Measurements from ENCODE around the gene PPIE.
"Not testable (repeated sequence)": the region's sequence is repeated elsewhere in the genome, so short reads cannot be mapped to it uniquely, and the experiment has no call there.

PPIE gene

DNA sequence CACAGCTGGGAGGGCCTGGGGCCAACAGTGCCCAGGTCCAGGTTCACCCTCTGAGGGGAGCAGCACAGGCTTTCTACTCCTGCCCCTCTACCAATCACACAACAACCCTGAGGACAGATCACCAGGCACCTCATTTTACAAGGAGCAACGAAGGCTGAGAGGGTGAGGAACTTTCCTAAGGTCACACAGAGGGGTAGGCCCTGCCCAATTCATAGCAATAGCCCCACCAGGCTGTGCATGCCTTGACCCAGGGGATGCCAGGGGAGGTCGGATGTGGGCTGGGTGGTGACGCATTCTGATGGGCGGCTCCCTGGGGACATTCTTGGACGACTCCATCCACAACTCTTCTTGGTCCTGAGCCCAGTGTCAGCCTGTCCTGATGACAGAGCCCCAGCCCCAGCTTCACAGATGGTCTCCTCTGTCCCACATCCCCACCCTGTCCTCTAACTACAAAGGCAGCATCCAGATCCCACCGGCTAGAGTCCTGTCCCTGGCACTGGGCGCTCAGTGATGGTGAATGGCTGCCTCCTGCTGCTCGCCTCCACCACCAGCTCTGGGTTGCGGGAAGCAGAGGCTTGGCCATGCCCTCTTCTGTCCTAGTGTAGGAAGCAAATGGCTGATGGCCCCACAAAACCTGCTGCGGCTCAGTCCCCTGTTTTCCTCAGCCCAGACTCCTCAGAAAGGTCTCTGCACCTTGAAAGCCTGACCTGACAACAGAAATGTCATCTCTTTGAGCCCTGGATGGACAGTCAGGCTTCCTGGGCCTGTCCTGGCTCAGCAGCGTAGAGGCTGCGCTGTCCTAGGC, 47.8 kb downstream of the PPIE start:
- peaks cover 81% of the 10 kb centered on the region for H3K27me3 ChIP-seq (ENCODE audit: insufficient read depth, low read length)
- not testable (repeated sequence) for H3K9ac ChIP-seq (ENCODE audit: low read depth, low read length); H3K27ac ChIP-seq (ENCODE audit: low read length)

DNA sequence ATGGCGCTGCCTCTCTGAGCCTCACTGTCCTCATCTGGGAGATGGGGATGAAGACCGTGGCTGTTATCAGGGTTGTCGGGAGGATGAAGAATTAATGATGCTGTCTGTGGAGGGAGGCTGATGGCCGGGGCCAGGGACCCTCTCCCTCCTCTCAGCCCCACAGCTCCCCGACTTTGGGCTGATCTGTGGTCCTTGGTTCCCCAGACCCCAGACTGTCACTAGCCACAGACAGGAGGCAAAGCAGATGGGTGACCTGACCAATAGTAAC, 48.4 kb downstream of the PPIE start:
- H3K36me3 ChIP-seq (ENCODE audit: insufficient read depth, low read depth, low read length); H3K9me3 ChIP-seq (ENCODE audit: insufficient read depth, low read depth, low read length); H3K4me1 ChIP-seq (ENCODE audit: insufficient read depth, low read length); H3K9ac ChIP-seq (ENCODE audit: low read depth, low read length); H3K27ac ChIP-seq (ENCODE audit: low read length); H3K4me3 ChIP-seq (ENCODE audit: low read length): not testable (repeated sequence)
- H3K27me3 ChIP-seq (ENCODE audit: insufficient read depth, low read length): peaks cover 80% of the 10 kb centered on the region

More for the DNA sequence above, 47.8 kb downstream of the PPIE start:
- H3K4me1 ChIP-seq (ENCODE audit: insufficient read depth, low read length); H3K36me3 ChIP-seq (ENCODE audit: insufficient read depth, low read depth, low read length); H3K9me3 ChIP-seq (ENCODE audit: insufficient read depth, low read depth, low read length); H3K4me3 ChIP-seq (ENCODE audit: low read length): not testable (repeated sequence)

DNA sequence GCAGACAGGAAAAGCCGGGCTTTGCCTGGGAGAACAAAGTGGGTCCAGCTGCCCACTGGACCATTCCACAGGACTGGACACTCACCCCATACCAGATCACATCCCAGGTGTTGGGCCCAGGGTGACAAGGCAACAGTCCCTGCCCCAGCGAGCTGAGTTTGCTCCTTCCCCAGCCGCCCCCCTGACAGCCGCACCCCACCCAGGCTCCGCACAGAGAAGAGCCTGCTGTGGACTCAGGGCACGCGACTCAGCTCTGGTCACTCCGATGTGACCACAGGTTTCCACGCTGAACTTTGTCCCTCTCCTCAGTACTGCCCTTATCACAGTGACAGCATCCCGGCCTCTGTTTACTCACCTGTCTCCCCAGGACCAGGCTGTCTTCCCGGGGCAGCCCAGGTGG, 48.8 kb downstream of the PPIE start:
- Histone ChIP-seq H3K4me1 (ENCODE audit: insufficient read depth, low read length) (no peaks in the 10 kb centered on the region), H3K36me3 (ENCODE audit: insufficient read depth, low read depth, low read length) (no peaks in the 10 kb centered on the region), H3K27ac (ENCODE audit: low read length) (no peak overlapping the region), H3K9ac (ENCODE audit: low read depth, low read length) (no peak overlapping the region), H3K27me3 (ENCODE audit: insufficient read depth, low read length) (peaks cover 81% of the 10 kb centered on the region), H3K9me3 (ENCODE audit: insufficient read depth, low read depth, low read length) (no peaks in the 10 kb centered on the region), H3K4me3 (ENCODE audit: low read length) (no peak overlapping the region)

DNA sequence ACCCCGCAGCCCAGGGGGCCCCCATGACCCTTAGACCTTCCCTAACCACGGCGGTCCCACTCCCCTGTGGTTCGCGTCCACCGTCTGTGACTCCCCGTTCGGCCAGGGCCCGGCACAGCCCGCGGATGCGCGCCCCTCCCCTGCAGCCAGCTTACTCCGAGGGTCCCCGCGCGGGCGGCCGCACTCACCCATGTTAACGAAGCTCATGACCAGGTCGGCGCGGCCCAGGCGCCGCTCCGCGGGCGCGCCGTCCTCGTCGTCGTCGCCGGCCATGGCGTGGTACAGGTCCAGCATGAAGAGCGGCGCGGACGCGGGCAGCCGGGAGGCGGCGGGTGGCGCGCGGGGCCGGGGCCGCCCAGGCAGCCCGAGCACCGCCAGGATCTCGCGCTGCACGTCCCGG, 49.3 kb downstream of the PPIE start:
- H3K9me3 ChIP-seq (ENCODE audit: insufficient read depth, low read depth, low read length); H3K4me3 ChIP-seq (ENCODE audit: low read length); H3K36me3 ChIP-seq (ENCODE audit: insufficient read depth, low read depth, low read length); H3K27ac ChIP-seq (ENCODE audit: low read length); H3K9ac ChIP-seq (ENCODE audit: low read depth, low read length); H3K4me1 ChIP-seq (ENCODE audit: insufficient read depth, low read length): not testable (repeated sequence)
- H3K27me3 ChIP-seq (ENCODE audit: insufficient read depth, low read length): peaks cover 81% of the 10 kb centered on the region

DNA sequence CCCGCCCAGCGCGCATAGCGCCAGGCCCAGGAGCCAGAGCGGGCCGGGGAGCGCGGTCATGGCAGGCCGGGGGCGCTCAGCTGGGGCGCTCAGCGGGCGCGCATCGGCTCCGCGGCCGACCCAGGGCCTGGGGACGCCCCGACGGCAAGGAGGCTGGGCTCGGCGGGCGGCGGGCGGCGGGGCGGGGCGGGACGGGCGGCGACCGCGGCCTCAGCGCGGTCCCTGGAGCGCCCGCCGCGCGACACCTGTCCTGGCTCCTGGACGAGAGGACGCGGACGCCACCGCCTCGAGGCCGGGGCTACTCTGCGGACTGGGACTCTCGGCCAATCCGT, 49.7 kb downstream of the PPIE start:
- H3K27me3 ChIP-seq (ENCODE audit: insufficient read depth, low read length): peaks cover 81% of the 10 kb centered on the region
- no peak overlapping the region for H3K9ac ChIP-seq (ENCODE audit: low read depth, low read length)
- H3K36me3 ChIP-seq (ENCODE audit: insufficient read depth, low read depth, low read length): no peaks in the 10 kb centered on the region
- no peaks in the 10 kb centered on the region for H3K9me3 ChIP-seq (ENCODE audit: insufficient read depth, low read depth, low read length)
- no peak overlapping the region for H3K27ac ChIP-seq (ENCODE audit: low read length)
- H3K4me1 ChIP-seq (ENCODE audit: insufficient read depth, low read length): no peaks in the 10 kb centered on the region
- H3K4me3 ChIP-seq (ENCODE audit: low read length): peak overlapping the region; percentile 58; the same call in 1 of the 2 replicates

DNA sequence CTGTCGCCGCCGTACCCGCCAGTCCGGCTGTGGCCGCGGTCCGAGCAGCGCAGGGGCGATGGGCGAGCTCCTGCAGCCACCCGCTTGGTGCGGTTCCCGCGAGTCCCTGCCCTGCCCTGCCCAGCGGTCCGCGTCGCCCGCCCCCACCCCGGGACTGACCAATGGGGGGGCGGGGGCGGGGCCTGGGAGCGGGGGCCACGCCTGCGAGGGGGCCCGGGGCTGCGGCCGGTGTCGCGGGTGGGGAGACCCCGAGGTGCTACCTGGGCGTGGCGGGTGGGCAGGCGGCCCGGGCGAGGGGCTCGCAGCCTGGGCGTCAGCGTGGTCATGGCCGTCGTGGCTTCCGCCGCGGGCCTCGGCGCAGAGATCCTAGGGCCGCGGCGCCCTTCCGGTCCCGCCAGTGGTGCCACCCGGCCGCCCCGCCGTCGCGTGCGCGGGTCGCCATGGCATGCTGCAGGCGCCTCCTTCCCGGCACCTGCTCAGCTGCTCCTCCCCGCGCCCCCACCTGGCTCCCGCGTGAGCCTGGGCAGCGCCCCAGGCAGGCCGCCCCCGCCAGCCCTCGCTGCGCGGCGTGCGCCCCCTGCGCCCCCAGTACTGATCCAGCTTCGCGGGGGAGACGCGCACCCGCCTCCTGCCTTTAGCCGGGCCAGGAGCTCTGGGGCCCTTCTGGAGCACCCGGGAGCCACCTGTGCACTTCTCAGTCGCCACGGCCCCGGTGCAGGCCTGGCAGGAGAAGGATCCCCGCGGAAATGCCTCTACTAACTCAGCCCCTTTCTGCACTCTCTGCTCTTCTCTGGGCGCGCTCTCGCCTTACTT, 50.3 kb downstream of the PPIE start, which contains the start of gene BMP8B:
BMP8B (minus strand) TSS at position 108 of the 813 bp plus-strand sequence. CDS start 380 bp downstream, outside the sequence.
- H3K27me3 ChIP-seq (ENCODE audit: insufficient read depth, low read length): peaks cover 79% of the 10 kb centered on the region
- no peaks in the 10 kb centered on the region for H3K4me1 ChIP-seq (ENCODE audit: insufficient read depth, low read length)
- H3K9me3 ChIP-seq (ENCODE audit: insufficient read depth, low read depth, low read length): no peaks in the 10 kb centered on the region
- no peak within 1 kb of the TSS for H3K9ac ChIP-seq (ENCODE audit: low read depth, low read length)
- no peak within 1 kb of the TSS for H3K27ac ChIP-seq (ENCODE audit: low read length)
- peak within 1 kb of the TSS; percentile 58; the same call in 1 of the 2 replicates for H3K4me3 ChIP-seq (ENCODE audit: low read length)
- no peaks in the 10 kb centered on the region for H3K36me3 ChIP-seq (ENCODE audit: insufficient read depth, low read depth, low read length)

DNA sequence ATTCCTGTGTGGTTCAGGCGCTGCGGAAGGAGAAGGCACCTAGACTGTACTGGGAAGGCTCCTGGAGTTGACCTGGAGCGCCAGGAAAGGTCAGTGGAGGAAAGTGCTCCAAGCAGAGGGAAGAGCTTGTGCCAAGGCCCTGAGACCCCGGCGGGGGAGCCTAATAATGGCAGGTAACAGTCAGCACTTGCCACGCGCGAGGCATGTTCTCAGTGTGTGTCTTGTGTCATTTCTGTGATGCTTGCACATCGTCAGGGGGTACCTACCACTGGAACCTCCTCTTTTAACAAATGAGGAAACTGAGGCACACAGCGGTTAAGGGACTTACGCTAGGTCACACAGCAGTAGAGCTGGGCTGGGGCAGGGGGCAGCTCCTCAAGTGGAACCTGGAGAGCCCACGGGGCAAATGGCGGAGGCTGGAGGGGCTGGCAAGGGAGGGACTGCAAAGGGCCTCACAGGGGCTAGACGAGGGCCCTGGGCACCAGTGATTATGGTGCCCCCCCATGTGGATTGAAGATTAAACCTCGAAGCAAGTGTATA, 51.0 kb downstream of the PPIE start:
- Histone ChIP-seq H3K27ac (ENCODE audit: low read length) (no peak overlapping the region), H3K4me3 (ENCODE audit: low read length) (peak overlapping the region; percentile 58; the same call in 1 of the 2 replicates)

DNA sequence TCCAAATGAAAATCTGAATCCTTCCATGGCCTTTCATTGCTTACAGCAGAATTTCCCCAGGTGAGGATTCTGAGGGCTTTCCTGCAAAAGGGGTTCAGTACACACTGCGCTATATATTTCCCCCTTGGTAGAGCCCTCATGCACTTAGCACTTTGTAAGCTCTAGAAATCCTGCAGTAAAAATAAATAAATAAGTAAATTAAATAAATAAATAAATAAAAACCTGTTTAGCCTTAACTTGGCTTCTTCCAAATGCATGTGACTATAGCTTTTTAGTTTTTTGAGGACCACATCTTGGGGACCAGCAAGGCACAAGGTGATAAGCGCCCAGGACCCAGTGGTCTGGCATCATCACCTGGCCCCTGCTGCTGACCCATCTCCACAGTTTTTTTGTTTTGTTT, 53.2 kb downstream of the PPIE start:
- Histone ChIP-seq H3K4me1 (ENCODE audit: insufficient read depth, low read length) (no peaks in the 10 kb centered on the region), H3K27me3 (ENCODE audit: insufficient read depth, low read length) (peaks cover 66% of the 10 kb centered on the region), H3K27ac (ENCODE audit: low read length) (no peak overlapping the region), H3K9ac (ENCODE audit: low read depth, low read length) (no peak overlapping the region), H3K9me3 (ENCODE audit: insufficient read depth, low read depth, low read length) (no peaks in the 10 kb centered on the region), H3K36me3 (ENCODE audit: insufficient read depth, low read depth, low read length) (no peaks in the 10 kb centered on the region), H3K4me3 (ENCODE audit: low read length) (no peak overlapping the region)

More for the DNA sequence above, 51.0 kb downstream of the PPIE start:
- Histone ChIP-seq H3K9ac (ENCODE audit: low read depth, low read length) (no peak overlapping the region), H3K9me3 (ENCODE audit: insufficient read depth, low read depth, low read length) (no peaks in the 10 kb centered on the region), H3K4me1 (ENCODE audit: insufficient read depth, low read length) (no peaks in the 10 kb centered on the region), H3K27me3 (ENCODE audit: insufficient read depth, low read length) (peaks cover 78% of the 10 kb centered on the region), H3K36me3 (ENCODE audit: insufficient read depth, low read depth, low read length) (no peaks in the 10 kb centered on the region)

DNA sequence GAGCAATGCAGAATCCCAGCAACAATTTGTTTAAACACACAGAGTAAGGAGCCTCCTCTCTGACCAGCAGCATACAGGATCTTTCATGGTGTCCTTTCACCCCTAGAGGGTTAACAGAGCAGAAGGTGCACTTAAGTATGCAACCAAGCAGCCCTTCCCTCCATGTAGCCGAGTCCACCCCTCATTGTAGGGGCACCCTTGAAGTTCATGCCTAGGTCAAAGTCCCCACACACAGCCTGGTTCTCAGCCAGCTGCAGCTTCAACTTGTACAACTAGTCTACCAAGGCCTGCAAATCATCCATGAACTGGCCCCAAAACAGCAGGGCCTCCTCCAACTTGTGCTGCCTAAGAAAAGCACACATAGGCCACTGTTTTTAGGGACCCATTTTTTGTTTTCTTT, 57.0 kb downstream of the PPIE start:
- H3K27me3 ChIP-seq (ENCODE audit: insufficient read depth, low read length): peaks cover 43% of the 10 kb centered on the region
- H3K36me3 ChIP-seq (ENCODE audit: insufficient read depth, low read depth, low read length): no peaks in the 10 kb centered on the region
- H3K4me3 ChIP-seq (ENCODE audit: low read length): no peak overlapping the region
- no peaks in the 10 kb centered on the region for H3K9me3 ChIP-seq (ENCODE audit: insufficient read depth, low read depth, low read length)
- H3K27ac ChIP-seq (ENCODE audit: low read length): no peak overlapping the region
- no peak overlapping the region for H3K9ac ChIP-seq (ENCODE audit: low read depth, low read length)
- no peaks in the 10 kb centered on the region for H3K4me1 ChIP-seq (ENCODE audit: insufficient read depth, low read length)

DNA sequence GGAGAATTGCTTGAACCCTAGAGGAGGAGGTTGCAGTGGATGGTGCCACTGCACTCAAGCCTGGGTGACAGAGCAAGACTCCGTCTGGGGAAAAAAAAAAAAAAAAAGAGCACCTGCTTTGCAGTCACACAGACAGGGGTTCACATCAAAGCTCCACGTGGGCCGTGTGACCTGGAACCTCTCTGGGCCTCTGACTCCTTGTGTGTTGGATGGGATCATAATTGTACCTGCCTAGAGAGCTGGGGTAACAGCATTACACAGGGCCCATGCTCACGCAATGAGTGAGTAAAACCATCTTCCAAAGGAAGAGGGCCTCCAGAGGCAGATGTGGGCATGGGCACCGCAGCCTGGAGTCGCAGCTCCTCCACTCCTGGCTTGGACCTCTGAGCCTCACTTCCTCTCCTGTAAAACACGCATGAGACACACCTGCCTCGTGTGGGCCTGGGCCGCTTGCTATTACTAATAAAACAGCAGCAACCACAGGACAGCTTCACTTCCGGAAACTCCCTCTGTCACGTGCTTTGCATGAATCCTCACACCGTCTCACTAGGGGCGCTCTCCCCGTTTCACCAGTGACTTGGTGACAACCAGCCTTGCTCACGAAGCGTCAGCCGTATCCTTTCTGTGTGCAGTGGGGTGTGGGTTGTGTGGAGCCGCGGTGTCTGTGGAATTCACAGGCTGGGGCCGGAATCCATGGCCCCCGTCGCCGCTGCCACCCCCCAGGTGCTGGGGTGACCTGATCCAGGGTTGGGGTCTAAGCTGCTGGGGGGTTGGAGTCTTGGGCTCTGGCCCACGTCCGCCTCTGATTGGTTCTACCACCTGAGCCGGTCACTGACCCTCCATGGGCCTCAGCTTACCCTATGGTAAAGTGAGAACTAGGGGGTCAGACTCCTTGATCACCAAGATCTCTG, 60.4 kb downstream of the PPIE start:
- peaks cover 18% of the 10 kb centered on the region for H3K27me3 ChIP-seq (ENCODE audit: insufficient read depth, low read length)
- not testable (repeated sequence) for H3K4me3 ChIP-seq (ENCODE audit: low read length); H3K9ac ChIP-seq (ENCODE audit: low read depth, low read length); H3K4me1 ChIP-seq (ENCODE audit: insufficient read depth, low read length); H3K27ac ChIP-seq (ENCODE audit: low read length); H3K9me3 ChIP-seq (ENCODE audit: insufficient read depth, low read depth, low read length); H3K36me3 ChIP-seq (ENCODE audit: insufficient read depth, low read depth, low read length)

DNA sequence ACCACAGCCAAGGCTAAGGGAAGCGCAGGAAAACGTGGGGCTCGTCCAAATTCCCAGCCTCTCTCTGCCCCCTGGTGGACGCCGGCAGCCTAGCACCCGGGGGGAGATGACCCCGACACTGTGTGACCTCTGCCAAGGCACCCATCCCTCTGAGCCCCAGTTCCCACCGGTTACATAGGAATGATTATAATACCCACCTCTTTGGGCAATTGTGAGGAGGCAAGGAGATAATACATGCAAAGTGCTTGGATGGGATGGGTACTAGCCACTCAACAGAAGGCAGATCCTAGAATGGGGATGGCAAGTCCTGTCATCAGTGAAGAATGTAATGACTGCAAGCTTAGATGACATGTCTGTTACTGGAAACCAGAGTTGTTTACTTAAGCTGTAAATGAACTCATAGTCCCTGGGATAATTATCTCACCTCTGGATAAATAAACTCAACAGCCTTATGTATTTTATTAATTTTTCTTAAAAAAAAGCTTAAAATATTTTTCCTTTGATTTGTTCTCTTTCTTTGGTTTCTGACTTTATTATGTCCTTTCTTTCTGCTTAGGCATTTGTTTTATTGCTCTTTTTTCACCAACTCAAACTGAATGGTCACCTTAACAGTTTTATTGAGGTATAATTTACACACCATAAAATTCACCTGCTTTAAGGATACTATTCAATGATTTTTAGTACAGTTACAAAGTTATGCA, 61.2 kb downstream of the PPIE start:
- Histone ChIP-seq H3K4me1 (ENCODE audit: insufficient read depth, low read length) (0 out of 2 replicates have a peak, but pooled peaks cover 4% of the 10 kb centered on the region), H3K27ac (ENCODE audit: low read length) (no peak overlapping the region), H3K36me3 (ENCODE audit: insufficient read depth, low read depth, low read length) (no peaks in the 10 kb centered on the region), H3K27me3 (ENCODE audit: insufficient read depth, low read length) (peaks cover 18% of the 10 kb centered on the region), H3K9me3 (ENCODE audit: insufficient read depth, low read depth, low read length) (no peaks in the 10 kb centered on the region), H3K4me3 (ENCODE audit: low read length) (no peak overlapping the region), H3K9ac (ENCODE audit: low read depth, low read length) (no peak overlapping the region)

Data from iPS-20b (cell line).